ENCODE results near the gene IFNA8.
"Not testable (repeated sequence)": the region's sequence is repeated elsewhere in the genome, so short reads cannot be mapped to it uniquely, and the experiment has no call there.

Gene IFNA8

DNA sequence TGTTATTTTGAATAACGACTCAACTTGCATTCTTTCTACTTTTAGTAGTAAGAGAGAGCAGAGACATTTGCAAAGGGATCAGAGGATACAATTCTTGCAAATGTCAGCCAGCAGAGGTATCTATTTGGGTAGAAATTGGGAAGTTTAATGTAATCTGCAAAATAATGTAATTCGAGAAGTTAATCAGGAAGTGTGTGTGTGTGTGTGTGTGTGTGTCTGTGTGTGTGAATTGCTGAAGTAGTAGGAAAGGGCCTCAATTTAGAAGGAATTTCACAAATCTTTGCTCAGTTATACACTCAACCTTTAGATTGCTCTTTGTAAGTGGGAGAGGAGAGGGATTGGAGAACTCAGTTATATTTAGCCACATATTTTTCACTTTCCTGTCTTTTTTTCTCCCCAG lies 20.3 kb downstream of the IFNA8 start:
- DNase-seq: no peak

- DNase-seq: no peak
Observed at GRCh38 chr9:21432672-21433425, 23.9 kb downstream of the IFNA8 start.

DNA sequence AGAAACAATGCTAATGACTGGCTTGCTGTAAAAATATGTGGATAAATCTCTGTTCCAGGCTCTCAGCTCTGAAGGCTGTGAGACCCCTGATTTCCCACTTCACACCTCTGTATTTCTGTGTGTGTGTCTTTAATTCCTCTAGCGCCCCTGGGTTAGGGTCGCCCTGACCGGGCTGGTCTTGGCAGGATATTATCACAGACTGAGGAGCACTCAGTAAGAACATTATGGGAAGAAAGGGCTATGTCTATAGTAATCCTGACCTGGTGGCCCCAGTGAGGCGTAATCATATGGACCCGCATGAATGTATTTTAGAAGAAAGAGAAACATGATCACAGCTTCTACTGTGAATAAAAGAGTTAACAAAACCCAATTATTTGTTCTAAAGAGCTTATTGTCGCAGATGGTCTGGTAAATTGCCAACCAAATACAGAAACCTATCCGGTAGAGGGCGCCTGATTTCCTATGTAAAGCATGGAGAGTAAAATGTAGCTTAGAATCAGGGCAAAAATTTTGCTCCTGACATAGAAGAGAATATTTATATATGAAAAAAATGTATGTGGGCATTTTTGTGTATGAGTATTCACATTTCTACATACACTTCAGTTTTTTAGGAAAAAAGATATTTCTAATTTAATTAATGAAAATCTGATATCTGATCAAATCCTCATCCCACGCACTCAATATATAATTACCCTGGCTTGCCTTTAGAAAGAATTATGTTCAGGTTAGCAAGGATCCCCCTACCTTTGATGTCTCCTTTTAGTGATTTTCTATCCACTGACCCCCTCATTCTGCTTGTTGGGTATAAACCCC lies 25.5 kb downstream of the IFNA8 start:
- no peak for DNase-seq

GRCh38 chr9:21435015-21435383 lies 26.1 kb downstream of the IFNA8 start:
- DNase-seq: not testable (repeated sequence)

GRCh38 chr9:21440139-21440538 lies 31.2 kb downstream of the IFNA8 start, which contains the start of gene IFNA1:
TSS of gene IFNA1 (plus strand) at chr9:21440439. CDS start at chr9:21440508, 69 bp downstream.
- no peak for DNase-seq

DNA sequence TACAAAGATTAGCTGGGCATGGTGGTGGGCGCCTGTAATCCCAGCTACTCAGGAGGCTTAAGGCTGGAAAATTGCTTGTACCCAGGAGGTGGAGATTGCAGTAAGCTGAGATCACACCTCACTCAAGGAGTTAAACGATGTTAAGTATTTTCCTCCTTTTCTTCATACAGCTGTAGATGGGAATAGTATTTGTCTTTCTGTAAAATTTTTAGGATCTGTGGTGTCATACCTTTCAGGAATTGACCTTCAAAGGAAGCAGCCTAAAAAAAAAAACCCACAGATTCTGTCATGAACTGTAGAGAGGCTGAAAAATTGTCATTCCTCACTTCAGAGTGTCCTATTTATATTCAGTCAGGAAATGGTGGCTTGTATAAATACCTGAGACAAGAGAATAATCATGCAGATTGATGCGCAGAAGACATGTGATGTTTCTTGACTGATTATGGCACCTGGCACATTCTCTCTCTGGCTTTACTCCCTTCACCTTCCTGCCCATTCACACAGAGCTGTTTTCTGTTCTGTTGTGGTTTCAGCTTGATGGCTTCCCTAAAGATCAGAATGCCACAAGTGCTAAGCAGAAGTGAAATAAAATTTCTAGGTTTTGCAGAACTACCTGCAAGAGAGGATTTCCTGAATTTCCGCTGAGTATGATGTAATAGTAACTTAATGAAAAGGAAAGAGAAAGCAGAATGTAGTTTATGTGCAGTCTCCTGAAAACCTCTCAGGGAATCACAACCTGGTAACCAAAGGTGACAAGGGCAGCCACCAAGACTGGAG lies 35.1 kb downstream of the IFNA8 start:
- no peak for DNase-seq

GRCh38 chr9:21449312-21449711 lies 40.4 kb downstream of the IFNA8 start:
- DNase-seq: not testable (repeated sequence)

GRCh38 chr9:21450733-21451394 lies 41.9 kb downstream of the IFNA8 start:
- no peak for DNase-seq

- DNase-seq: no peak
Observed at GRCh38 chr9:21452681-21453080, 43.8 kb downstream of the IFNA8 start.

DNA sequence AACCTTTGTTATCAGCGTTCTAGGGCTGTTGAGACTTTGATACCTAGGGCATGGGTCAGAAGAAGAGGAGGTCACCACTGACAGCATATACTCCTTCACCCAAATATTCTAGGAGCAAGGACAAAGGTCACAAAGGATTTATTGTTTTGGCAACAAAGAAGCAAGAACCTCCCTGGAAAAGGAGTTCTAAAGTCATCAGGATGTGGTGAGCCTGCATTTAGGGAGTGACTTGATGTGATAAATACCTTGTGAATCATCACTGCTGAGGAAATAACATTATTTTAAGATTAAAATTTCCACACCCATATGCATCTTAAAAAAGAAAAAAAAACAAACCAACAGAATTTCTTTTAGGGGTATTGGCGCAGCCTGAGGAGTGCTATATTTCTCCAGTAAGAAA lies 45.2 kb downstream of the IFNA8 start:
- DNase-seq: no peak

DNA sequence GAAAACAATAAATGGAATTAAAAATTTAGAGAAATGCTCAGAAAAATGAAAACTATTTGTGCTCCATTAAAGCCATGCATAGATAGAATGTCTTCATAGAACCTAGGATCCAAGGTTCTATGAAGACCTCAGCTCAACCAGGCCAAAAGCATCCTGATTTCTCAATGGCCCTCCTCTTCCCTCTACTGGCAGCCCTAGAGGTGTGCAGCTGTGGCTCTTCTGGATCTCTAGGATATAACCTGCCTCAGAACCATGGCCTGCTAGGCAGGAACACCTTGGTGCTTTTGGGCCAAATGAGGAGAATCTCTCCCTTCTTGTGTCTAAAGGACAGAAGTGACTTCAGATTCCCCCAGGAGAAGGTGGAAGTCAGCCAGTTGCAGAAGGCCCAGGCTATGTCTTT lies 46.4 kb downstream of the IFNA8 start:
- no peak for DNase-seq
